K562 (cell line): Measurements from ENCODE around the gene AFDN. TPM values are rescaled to one million over a fixed set of nuclear protein-coding genes. Genes with fewer than 3 reads are reported as not detected.

Experiments used
- ATAC-seq: fragments of 200-7000 bp; cut with Tn5 transposase; 3 replicates; pipeline ENCODE4 v1.9.1; 2020; ENCODE audit warnings: moderate library complexity
- BruUV-seq: library from RNA; stranded (reverse); fragments of 400-500 nt; replicated peaks from 2 replicates; lab custom pipeline; 2021; lab: Mats Ljungman, UMichigan
- CTCF ChIA-PET: fragments of 300-600 bp; formaldehyde crosslinking; extraction: SDS; loops from one replicate; lab custom pipeline; 2021; ENCODE audit warnings: low intra/inter-chr PET ratio; lab: Yijun Ruan, JAX
- POLR2A ChIA-PET: fragments of 300-600, 350-650 bp; sonication (Branson Sonifier 250); formaldehyde crosslinking; extraction: SDS; loops from one replicate; lab custom pipeline; 2021; ENCODE audit warnings: antibody characterized with exemption, inconsistent platforms; lab: Yijun Ruan, JAX
- DNase-seq, 4 experiments: peaks; one replicate each; pipeline versions ENCODE4 v3.0.0 to v3.0.0-alpha.2; 2011 to 2018; ENCODE audit warnings: low spot score in 3 of 4, mixed read lengths in 3 of 4; ENCODE audit errors: extremely low read depth in 1 of 4
- FAIRE-seq: peaks from 2 replicates; lab custom pipeline; 2011; peaks lifted over from hg19 to GRCh38; lab: Jason Lieb, UNC
- H2AFZ ChIP-seq: 2 replicates; pipeline ENCODE4 v1.6.0; 2011; ENCODE audit warnings: low read depth, low read length, control low read depth, inconsistent platforms
- H3K27ac ChIP-seq: fragments of 200-600 bp; 3 replicates; pipeline ENCODE4 v1.8.0; 2011; ENCODE audit warnings: low read depth, mild to moderate bottlenecking, control low read depth, inconsistent platforms, low read length, moderate library complexity, mixed read lengths; ENCODE audit errors: extremely low read depth
- H3K27me3 ChIP-seq, 2 experiments: fragments of 300-600 bp in 1 of 2; 2 replicates in 1 of 2; 3 replicates in 1 of 2; pipeline versions ENCODE4 v1.6.0 to v1.8.0; 2011; ENCODE audit warnings: inconsistent platforms in 2 of 2, low read length in 2 of 2, mild to moderate bottlenecking in 1 of 2, mixed read lengths in 1 of 2, moderate library complexity in 1 of 2; ENCODE audit not compliant: control insufficient read depth in 2 of 2, insufficient read depth in 2 of 2
- H3K36me3 ChIP-seq: fragments of 300-600 bp; 3 replicates; pipeline ENCODE4 v1.8.0; 2011; ENCODE audit warnings: mild to moderate bottlenecking, low read length, inconsistent platforms; ENCODE audit not compliant: control insufficient read depth, insufficient read depth
- H3K4me1 ChIP-seq, 2 experiments: fragments of 200-600 bp in 1 of 2; replicated peaks in 1 of 2; 2 replicates in 1 of 2; 3 replicates in 1 of 2; pipeline versions ENCODE4 v1.5.1 to v1.8.0; 2011; ENCODE audit warnings: inconsistent platforms in 2 of 2, low read length in 2 of 2, mild to moderate bottlenecking in 1 of 2, mixed read lengths in 1 of 2, moderate library complexity in 1 of 2; ENCODE audit not compliant: control insufficient read depth in 2 of 2, insufficient read depth in 2 of 2
- H3K4me2 ChIP-seq: 2 replicates; pipeline ENCODE4 v1.6.1; 2011; ENCODE audit warnings: low read length, control low read depth, inconsistent platforms, mixed read lengths; ENCODE audit not compliant: insufficient read depth
- H3K4me3 ChIP-seq: fragments of 200-600 bp; sonication (generic), shearing (Covaris generic); 2 replicates; pipeline ENCODE4 v1.5.1; 2016; ENCODE audit warnings: control low read depth, inconsistent platforms
- H3K79me2 ChIP-seq: fragments of 200-600 bp; 3 replicates; pipeline ENCODE4 v1.8.0; 2011; ENCODE audit warnings: low read length, inconsistent platforms; ENCODE audit not compliant: control insufficient read depth, insufficient read depth
- H3K9ac ChIP-seq, 2 experiments: 2 replicates each; pipeline versions ENCODE4 v1.6.0 to v1.6.1; 2011; ENCODE audit warnings: low read depth in 2 of 2, low read length in 2 of 2, control low read depth in 1 of 2, inconsistent platforms in 1 of 2, mild to moderate bottlenecking in 1 of 2, mixed read lengths in 1 of 2; ENCODE audit not compliant: insufficient read depth in 1 of 2
- H3K9me1 ChIP-seq: one replicate; pipeline ENCODE4 v1.6.0; 2011; ENCODE audit warnings: inconsistent platforms, mild to moderate bottlenecking, low read length, moderate library complexity; ENCODE audit not compliant: control insufficient read depth, insufficient read depth
- H3K9me3 ChIP-seq: replicated peaks from 2 replicates; pipeline ENCODE4 v1.5.1; 2011; ENCODE audit warnings: low read depth, low read length, inconsistent platforms; ENCODE audit not compliant: control insufficient read depth, insufficient read depth
- H4K20me1 ChIP-seq: replicated peaks from 2 replicates; pipeline ENCODE4 v1.6.1; 2011; ENCODE audit warnings: low read length, inconsistent platforms, mixed read lengths; ENCODE audit not compliant: control insufficient read depth, insufficient read depth
- HOXB6 ChIP-seq: fragments of 250-450 bp; sonication (Bioruptor Pico); IDR thresholded peaks from 2 replicates; pipeline ENCODE4 v1.5.1; 2022; ENCODE audit warnings: mild to moderate bottlenecking, borderline replicate concordance
- KDM2B ChIP-seq: fragments of 250-450 bp; sonication (Bioruptor Pico); IDR thresholded peaks from 2 replicates; pipeline ENCODE4 v1.8.0; 2021; ENCODE audit warnings: mild to moderate bottlenecking, moderate library complexity
- RHOXF2B ChIP-seq: fragments of 250-450 bp; sonication (Bioruptor Pico); conservative IDR thresholded peaks from 2 replicates; pipeline ENCODE4 v1.5.1; 2021
- SNAPC5 ChIP-seq: fragments of 250-450 bp; sonication (Bioruptor Pico); IDR thresholded peaks from 2 replicates; pipeline ENCODE4 v1.8.0; 2021; ENCODE audit warnings: moderate library complexity, mild to moderate bottlenecking, inconsistent platforms
- TGIF2 ChIP-seq: sonication (generic); formaldehyde crosslinking; IDR thresholded peaks from 2 replicates; pipeline ENCODE4 v1.8.1; 2022; ENCODE audit warnings: mild to moderate bottlenecking, missing genetic modification reagents, moderate library complexity
- ZNF140 ChIP-seq: fragments of 250-450 bp; sonication (Bioruptor Pico); IDR thresholded peaks from 2 replicates; pipeline ENCODE4 v1.8.0; 2021; ENCODE audit warnings: moderate library complexity, mild to moderate bottlenecking, inconsistent platforms
- ZNF316 ChIP-seq: fragments of 450-650 bp; IDR thresholded peaks from 2 replicates; pipeline ENCODE4 v1.6.1; 2016
- WGBS: fragments of 100-300 bp; shearing (Covaris generic); methylation state at CpG from one replicate; pipeline ENCODE4 v1.1.6; 2016; ENCODE audit warnings: low coverage, mixed read lengths; ENCODE audit not compliant: insufficient coverage; ENCODE audit errors: missing lambda C conversion rate; 5-methylcytosine and 5-hydroxymethylcytosine counted together
- in situ Hi-C: fragments of 300-500 bp; cut with MboI; formaldehyde crosslinking; loops from 4 replicates; pipeline ENCODE4 v1.15.0; 2018; ENCODE audit warnings: inconsistent platforms, mixed read lengths
- intact Hi-C: fragments of 100-400 bp; cut with micrococcal nuclease; formaldehyde crosslinking; loops from 2 replicates; pipeline ENCODE4 v1.14.2; 2022
- polyA plus RNA-seq, 8 experiments: library from polyadenylated mRNA; depleted of rRNA in 4 of 8; stranded (reverse) in 5 of 8; unstranded in 3 of 8; fragments of >200 nt; fragmentation: Nextera tagmentation in 2 of 8; fragmentation: Illumina TruSeq in 1 of 8; extraction: Ambion mirVana in 2 of 8; extraction: Trizol in 1 of 8; gene quantifications; 2 replicates each; pipeline versions ENCODE4 v1.2.1 to v1.2.3, GENCODE V29; 2011 to 2014; ENCODE audit warnings: inconsistent platforms in 1 of 8, missing spikeins in 1 of 8
- total RNA-seq, 7 experiments: library from RNA; depleted of rRNA in 6 of 7; stranded (reverse); fragments of >200 nt in 6 of 7; fragmentation: Illumina TruSeq in 2 of 7; extraction: Trizol in 2 of 7; gene quantifications; 2 replicates each; pipeline versions ENCODE4 v1.2.1 to v1.2.3, GENCODE V29; 2011 to 2021; ENCODE audit warnings: low replicate concordance in 1 of 7
- TF ChIP-seq, protein P1 (sequence below), 2 experiments: IDR thresholded peaks; 2 replicates each; pipeline ENCODE4 v1.6.1; 2011; ENCODE audit warnings: borderline replicate concordance in 1 of 2, control low read depth in 1 of 2, low read depth in 1 of 2, low read length in 1 of 2, mild to moderate bottlenecking in 1 of 2, mixed read lengths in 1 of 2, moderate library complexity in 1 of 2; ENCODE audit not compliant: insufficient read depth in 1 of 2, insufficient read length in 1 of 2, poor library complexity in 1 of 2, severe bottlenecking in 1 of 2; ENCODE audit errors: extremely low read depth in 1 of 2

Gene AFDN
- total and polyA plus RNA-seq, 9 of the 15 experiments (the other 6 are each of a cell fraction or from before 2014, with no cell fraction given): 7.2 to 129 (median 105) TPM

DNA sequence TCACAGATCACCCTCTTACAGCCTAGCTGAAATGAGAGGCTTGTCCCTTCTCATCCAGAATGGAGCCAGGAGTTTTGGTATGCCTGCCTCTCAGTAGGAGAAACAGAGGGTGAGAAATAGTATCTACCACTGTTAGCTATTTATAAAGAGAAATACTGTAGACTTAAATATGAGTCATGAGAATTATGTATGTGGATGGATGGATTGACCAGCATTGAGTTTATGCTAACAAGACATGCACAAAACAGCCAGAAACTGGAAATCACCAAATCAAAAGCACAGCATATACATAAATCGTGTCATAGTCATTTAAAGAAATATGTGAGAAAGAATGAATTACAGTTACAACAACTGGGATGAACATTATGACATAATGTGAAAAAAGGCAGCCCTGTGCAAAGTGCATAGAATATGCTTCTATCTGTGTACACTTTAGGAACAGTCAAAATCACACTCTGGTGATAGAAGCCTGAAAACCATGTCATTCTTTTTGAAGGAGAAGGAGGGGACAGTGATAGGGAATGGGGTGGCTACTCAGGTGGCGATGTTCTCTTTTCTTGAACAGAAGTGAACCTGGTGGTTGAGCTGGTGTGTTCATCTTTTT lies 90.9 kb downstream of the AFDN start:
- Histone ChIP-seq H3K79me2 (no peaks in the 10 kb centered on the region), H3K9me3 (no peaks in the 10 kb centered on the region), H3K27ac (no peak overlapping the region), H3K36me3 (peaks cover 96% of the 10 kb centered on the region; the same call in 2 of the 3 replicates), H3K9me1 (peaks cover 7% of the 10 kb centered on the region), H3K27me3 (no peaks in the 10 kb centered on the region), H3K4me1 (no peaks in the 10 kb centered on the region), H2AFZ (no peak overlapping the region), H3K4me2 (no peak overlapping the region), H3K4me3 (no peak overlapping the region), H4K20me1 (no peaks in the 10 kb centered on the region), H3K9ac (no peak overlapping the region)
- ChIA-PET CTCF (no interaction called here), POLR2A (no interaction called here)
- FAIRE-seq (no peak), DNase-seq (no peak), ATAC-seq (no peak; the same call in 2 of the 3 replicates)
- intact Hi-C loops: no loop called here
- 100% methylated on average over 2 of the region's 2 CpGs for WGBS
- in situ Hi-C loops: no loop called here
- no TSS peak for BruUV-seq
- TF ChIP-seq KDM2B (CRISPR knock-in tag) (no peak), TGIF2 (CRISPR knock-in tag) (no peak), ZNF316 (no peak), HOXB6 (CRISPR knock-in tag) (no peak), SNAPC5 (CRISPR knock-in tag) (no peak), ZNF140 (no peak), RHOXF2B (no peak)
- TF ChIP-seq, protein P1, sequence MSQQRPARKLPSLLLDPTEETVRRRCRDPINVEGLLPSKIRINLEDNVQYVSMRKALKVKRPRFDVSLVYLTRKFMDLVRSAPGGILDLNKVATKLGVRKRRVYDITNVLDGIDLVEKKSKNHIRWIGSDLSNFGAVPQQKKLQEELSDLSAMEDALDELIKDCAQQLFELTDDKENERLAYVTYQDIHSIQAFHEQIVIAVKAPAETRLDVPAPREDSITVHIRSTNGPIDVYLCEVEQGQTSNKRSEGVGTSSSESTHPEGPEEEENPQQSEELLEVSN (IDR thresholded peaks at IDR 0.05; ENCODE audit: borderline replicate concordance in 1 of 2, extremely low read depth in 1 of 2, insufficient read depth in 1 of 2, insufficient read length in 1 of 2, low read depth in 1 of 2, low read length in 1 of 2, poor library complexity in 1 of 2, severe bottlenecking in 1 of 2): no peak
